ENCODE results near the gene SLC45A2. TPM values are rescaled to one million over a fixed set of nuclear protein-coding genes. Genes with fewer than 3 reads are reported as not detected.

SLC45A2 gene
- total RNA-seq, 6 donors from 2014 or later, result 0.76 TPM; not detected in 5

- Histone ChIP-seq H3K4me1 (peaks cover 12 to 18% (median 13%) of the 10 kb centered on the region in 4 donors), H3K27ac (no peak overlapping the region), H3K27me3 (peaks cover 0 to 26% (median 15%) of the 10 kb centered on the region in 4 donors), H3K36me3 (no peaks in the 10 kb centered on the region), H3K9me3 (no peaks in the 10 kb centered on the region), H3K4me3 (no peak overlapping the region)
- ATAC-seq (ENCODE audit: low FRiP score in 2 of 2) (no peak), DNase-seq (no peak)
- TF ChIP-seq EP300 (IDR thresholded peaks at IDR 0.05) (no peak), POLR2AphosphoS5 (IDR thresholded peaks at IDR 0.05) (no peak), POLR2A (IDR thresholded peaks at IDR 0.05) (no peak), CTCF (IDR thresholded peaks at IDR 0.05) (no peak)
- 79 to 89% methylated on average over 1 of the region's 1 CpG for WGBS, 2 donors
Observed at GRCh38 chr5:33934176-33934575, 50.3 kb downstream of the SLC45A2 start.

GRCh38 chr5:33933723-33934169, 50.7 kb downstream of the SLC45A2 start:
- ATAC-seq (ENCODE audit: low FRiP score in 2 of 2) (no peak), DNase-seq (no peak)
- TF ChIP-seq EP300 (IDR thresholded peaks at IDR 0.05), result no peak
- TF ChIP-seq CTCF (IDR thresholded peaks at IDR 0.05), result no peak
- TF ChIP-seq POLR2A (IDR thresholded peaks at IDR 0.05), result no peak
- TF ChIP-seq POLR2AphosphoS5 (IDR thresholded peaks at IDR 0.05), result no peak
- WGBS, 2 donors, result 88 to 90% methylated on average over 3 of the region's 3 CpGs
- H3K4me1 ChIP-seq, result peaks cover 12 to 18% (median 13%) of the 10 kb centered on the region in 4 donors
- no peaks in the 10 kb centered on the region for H3K36me3 ChIP-seq
- H3K27ac ChIP-seq, result no peak overlapping the region
- H3K9me3 ChIP-seq, result no peaks in the 10 kb centered on the region
- peaks cover 0 to 24% (median 14%) of the 10 kb centered on the region in 4 donors for H3K27me3 ChIP-seq
- no peak overlapping the region for H3K4me3 ChIP-seq

GRCh38 chr5:33931136-33931535, 53.4 kb downstream of the SLC45A2 start:
- no peak for ATAC-seq (ENCODE audit: low FRiP score in 2 of 2)

GRCh38 chr5:33929925-33930690, 54.4 kb downstream of the SLC45A2 start:
- no peaks in the 10 kb centered on the region for H3K36me3 ChIP-seq
- H3K4me3 ChIP-seq, result no peak overlapping the region
- DNase-seq (no peak), ATAC-seq (ENCODE audit: low FRiP score in 2 of 2) (no peak)
- no peaks in the 10 kb centered on the region for H3K9me3 ChIP-seq
- no peaks in the 10 kb centered on the region for H3K27me3 ChIP-seq
- H3K27ac ChIP-seq, result no peak overlapping the region
- no peak for TF ChIP-seq POLR2A (IDR thresholded peaks at IDR 0.05)
- TF ChIP-seq CTCF (IDR thresholded peaks at IDR 0.05), result no peak
- TF ChIP-seq POLR2AphosphoS5 (IDR thresholded peaks at IDR 0.05), result no peak
- no peak for TF ChIP-seq EP300 (IDR thresholded peaks at IDR 0.05)
- WGBS, 2 donors, result 94 to 98% methylated on average over 6 of the region's 6 CpGs
- no peaks in the 10 kb centered on the region for H3K4me1 ChIP-seq

More at GRCh38 chr5:33931136-33931535, 53.4 kb downstream of the SLC45A2 start:
- H3K36me3 ChIP-seq, result no peaks in the 10 kb centered on the region
- no peak overlapping the region for H3K4me3 ChIP-seq
- H3K4me1 ChIP-seq, result peaks cover 3 to 7% (median 5%) of the 10 kb centered on the region in 4 donors
- H3K27ac ChIP-seq, result no peak overlapping the region
- no peak for TF ChIP-seq EP300 (IDR thresholded peaks at IDR 0.05)
- TF ChIP-seq POLR2AphosphoS5 (IDR thresholded peaks at IDR 0.05), result no peak
- no peak for TF ChIP-seq POLR2A (IDR thresholded peaks at IDR 0.05)
- no peak for TF ChIP-seq CTCF (IDR thresholded peaks at IDR 0.05)
- H3K9me3 ChIP-seq, result no peaks in the 10 kb centered on the region
- H3K27me3 ChIP-seq, result peaks cover 0 to 5% (median 0%) of the 10 kb centered on the region in 4 donors
- 76 to 82% methylated on average over 5 of the region's 5 CpGs for WGBS, 2 donors
- DNase-seq, result no peak
